Activated T-cell treated with anti-CD3 and anti-CD28 coated beads, Interleukin-2, amount 50 U/mL, for 1 hour (primary cell): ENCODE measurements around the gene ZFAND6.
"Not testable (repeated sequence)": the region's sequence is repeated elsewhere in the genome, so short reads cannot be mapped to it uniquely, and the experiment has no call there.

Experiments used
- DNase-seq: peaks from one replicate; pipeline ENCODE4 v3.0.0-alpha.2; 2020

Gene ZFAND6

DNA sequence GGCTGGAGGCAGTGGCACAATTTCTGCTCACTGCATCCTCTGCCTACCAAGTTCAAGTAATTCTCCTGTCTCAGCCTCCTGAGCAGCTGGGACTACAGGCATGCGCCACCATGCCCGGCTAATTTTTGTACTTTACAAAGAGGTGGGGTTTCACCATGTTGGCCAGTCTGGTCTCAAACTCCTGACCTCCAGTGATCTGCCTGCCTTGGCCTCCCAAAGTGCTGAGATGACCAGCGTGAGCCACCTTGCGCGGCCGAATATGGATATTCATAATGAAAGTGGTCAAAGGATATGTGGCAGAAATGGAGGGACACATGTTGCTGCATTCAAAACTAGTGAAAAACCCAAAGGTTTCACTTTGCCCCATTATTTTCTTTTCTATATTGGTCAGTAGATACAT lies 40.2 kb downstream of the ZFAND6 start:
- DNase-seq = not testable (repeated sequence)

- no peak for DNase-seq
Measured at GRCh38 chr15:80100247-80100646, 40.8 kb downstream of the ZFAND6 start.

DNA sequence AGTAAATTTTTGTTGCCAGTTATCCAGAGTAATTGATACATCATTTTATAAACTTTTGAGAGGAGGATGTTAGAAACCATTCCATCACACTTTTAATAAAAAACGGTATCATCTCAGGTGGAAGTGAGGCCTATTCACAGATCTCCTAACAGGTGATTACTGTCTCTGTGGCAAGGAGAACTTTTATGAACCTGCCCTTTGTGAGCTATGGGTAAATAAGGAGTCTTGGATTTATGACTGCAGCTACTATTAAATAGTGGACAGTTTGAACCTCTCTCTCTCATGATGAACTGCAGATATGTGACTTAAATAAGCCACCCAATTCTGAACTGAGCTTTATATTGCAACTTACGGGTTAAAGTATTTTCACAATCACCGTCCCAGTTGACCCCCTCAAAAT lies 45.7 kb downstream of the ZFAND6 start:
- DNase-seq = no peak

- DNase-seq = no peak
Measured at GRCh38 chr15:80105595-80105994, 46.1 kb downstream of the ZFAND6 start.

DNA sequence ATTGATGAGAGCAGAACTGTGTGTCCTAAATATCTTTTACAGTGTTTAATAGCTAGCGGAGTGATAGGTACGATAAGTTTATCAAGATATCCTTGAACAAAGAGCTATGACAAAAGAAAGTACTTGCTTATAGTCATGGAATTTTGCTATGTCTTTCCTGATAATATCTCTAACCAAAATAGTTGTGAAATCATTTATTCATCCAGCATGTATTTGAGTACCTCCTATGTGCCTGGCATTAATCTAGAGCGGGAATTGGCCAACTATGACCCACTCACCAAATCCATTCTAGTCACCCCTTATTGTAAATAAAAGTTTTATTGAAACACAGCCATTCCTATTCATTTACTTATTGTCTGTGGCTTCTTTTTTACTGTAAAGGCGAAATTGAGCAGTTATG lies 46.6 kb downstream of the ZFAND6 start:
- no peak for DNase-seq

DNA sequence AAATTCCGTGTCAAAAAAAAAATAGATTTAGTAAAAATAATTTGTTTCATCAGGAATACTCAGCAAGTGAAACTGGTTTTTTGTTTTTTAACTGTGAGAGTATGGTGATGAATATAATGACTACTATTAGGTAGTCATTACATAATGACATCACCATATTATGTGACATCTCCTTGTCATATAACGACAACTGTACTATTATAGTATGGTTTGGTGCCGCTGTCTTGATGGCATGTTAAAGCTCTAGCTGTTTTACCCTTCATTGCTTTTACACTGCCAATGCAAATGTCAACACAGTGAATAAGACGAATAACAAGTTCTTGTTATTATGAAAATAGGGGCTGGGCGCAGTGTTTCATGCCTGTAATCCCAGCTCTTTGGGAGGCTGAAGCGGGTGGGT lies 47.7 kb downstream of the ZFAND6 start:
- DNase-seq = no peak

DNA sequence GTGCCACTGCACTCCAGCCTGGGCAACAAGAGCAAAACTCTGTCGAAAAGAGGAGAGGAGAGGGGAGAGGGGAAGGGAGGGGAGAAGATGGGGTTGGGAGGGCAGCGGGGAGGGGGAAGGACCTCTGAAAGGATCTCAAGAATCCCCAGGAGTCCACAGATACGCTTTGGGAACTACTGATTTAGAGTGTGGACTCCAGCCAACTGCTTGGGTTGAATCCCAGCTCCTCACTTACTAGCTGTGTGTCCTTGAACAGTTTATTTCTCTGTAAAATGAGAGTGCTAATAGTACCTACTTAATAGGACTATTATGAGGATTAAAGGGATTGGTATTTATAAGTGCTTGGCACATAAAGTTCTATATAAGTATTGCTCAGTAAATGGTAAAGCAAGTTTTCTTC lies 48.3 kb downstream of the ZFAND6 start:
- no peak for DNase-seq

DNA sequence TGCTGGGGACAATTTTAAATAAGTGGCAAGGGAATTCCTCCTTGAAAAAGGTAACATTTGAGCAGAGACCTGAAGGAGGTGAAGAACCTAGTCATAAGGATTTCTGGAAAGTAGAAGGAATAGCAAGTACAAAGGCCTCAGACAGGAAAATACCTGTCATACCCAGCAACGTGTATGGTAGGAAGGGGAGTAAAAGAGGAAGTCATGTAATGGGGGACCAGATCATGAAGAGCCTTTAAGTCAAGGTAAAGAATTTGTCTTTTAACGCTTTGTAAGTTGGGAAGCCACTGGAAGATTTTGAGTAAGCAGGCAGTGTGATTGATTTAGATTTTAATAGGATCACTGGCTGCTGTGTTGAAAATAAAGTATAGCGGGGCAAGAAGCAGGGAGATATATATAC lies 49.9 kb downstream of the ZFAND6 start:
- DNase-seq = no peak

GRCh38 chr15:80110920-80111319 lies 51.4 kb downstream of the ZFAND6 start:
- DNase-seq = no peak

DNA sequence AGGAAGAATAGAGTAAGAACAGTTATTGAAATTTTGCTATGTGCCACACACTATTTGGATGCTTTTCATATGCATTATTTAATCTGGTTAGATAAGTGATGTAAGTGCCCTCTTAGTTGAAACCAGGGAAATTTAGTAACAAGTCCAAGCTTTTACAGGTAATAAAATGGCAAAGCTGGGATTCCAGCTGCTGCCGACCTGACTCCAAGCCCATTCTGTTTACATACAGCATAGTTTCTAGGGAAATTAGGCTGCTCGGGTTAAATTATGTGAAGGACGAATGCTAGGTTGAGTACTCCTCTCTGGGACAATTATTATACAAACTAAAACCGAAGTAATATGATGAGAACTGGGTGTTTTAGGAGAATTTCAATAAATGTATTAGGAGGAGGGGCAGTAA lies 54.6 kb downstream of the ZFAND6 start:
- no peak for DNase-seq

DNA sequence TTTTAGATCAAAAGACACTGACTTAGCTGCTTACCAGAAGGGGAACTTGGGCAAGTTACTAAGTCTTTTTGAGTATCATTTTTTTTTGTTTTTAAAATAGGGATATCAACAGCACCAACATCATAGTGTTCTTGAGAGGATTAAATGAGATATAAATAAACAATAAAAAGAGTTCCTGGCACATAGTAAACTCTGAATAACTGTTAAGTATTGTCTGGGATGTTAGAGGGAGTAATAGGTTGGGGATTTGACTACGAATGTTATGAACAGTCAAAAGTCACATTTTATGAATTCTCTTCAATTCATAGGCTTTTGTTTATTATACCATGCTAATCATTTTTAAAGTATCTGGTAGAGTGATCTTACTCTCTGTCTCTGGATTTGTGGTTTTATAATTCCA lies 55.5 kb downstream of the ZFAND6 start:
- no peak for DNase-seq

DNA sequence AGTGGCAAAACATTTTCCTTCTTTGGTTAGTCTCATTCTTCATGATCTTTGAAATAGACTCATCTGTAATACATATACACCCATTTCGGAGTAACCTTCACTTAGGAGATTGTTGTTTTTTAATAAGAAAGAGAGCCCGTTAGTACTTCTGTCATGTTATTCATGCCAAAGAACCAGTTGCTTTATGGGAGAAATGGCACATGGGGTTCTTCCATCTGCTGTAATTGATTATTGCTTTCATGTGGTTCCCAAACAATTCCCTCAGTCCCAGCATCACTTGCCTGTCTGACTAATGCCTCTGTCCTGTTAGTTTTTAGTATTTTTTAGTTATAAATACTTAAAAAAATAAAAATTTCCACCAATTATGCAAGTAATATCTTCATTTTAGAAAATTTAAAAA lies 59.5 kb downstream of the ZFAND6 start:
- no peak for DNase-seq

DNA sequence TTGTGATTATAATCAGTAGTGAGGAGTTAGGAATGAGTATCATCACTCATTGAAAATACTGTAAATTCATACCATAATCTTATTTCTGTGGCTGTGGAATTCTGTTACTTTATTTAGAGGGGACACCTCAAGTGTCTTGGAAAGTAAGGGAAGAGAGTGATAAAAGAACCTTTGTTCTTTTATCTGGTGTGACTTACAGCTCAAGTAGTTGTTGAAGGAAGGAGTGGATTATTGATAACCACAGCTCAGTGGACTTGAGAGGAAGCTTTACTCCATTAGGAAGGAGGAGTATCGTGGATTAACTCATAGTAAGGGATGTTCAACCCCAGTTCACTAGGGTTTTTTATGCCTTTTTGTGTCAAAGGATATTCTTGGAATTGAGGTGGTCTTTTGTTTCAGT lies 61.2 kb downstream of the ZFAND6 start:
- DNase-seq = no peak

DNA sequence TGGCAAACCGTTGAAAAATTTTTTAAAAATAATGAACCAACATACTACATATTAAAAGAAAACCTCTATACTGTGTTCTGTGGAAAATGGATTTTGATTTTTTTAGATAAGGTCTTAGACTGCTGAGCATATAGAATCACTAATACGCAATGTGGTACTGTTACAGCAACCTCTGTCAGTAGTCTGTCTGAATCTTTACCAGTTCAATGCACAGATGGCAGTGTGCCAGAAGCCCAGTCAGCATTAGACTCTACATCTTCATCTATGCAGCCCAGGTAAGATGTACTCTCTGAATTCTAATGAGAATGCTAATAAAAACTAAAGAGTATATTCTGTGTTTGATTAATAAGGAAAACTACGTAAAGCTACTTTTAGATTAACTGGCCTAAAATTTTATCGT lies 62.1 kb downstream of the ZFAND6 start:
- no peak for DNase-seq

DNA sequence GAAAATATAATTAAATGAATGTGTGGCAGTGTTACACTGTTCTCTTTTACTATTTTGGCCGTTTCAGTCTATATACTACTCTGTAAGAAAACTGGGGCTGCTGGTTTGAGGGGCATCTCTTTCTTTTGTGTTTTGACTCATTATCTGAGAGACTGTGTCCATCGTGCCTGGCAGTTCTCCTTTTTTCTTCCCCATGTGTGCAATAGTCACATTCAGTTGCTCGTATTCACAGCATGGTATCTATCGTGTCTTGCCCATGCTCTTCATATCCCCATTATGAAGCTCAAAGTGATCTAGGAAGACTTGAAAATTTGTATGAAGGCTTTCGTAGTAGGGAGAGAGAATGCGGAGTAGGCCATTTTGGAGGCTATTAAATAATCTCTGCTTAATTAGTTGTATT lies 63.6 kb downstream of the ZFAND6 start:
- DNase-seq = no peak

GRCh38 chr15:80127253-80127652 lies 67.8 kb downstream of the ZFAND6 start:
- DNase-seq = not testable (repeated sequence)

- DNase-seq = no peak
Measured at GRCh38 chr15:80127911-80128310, 68.4 kb downstream of the ZFAND6 start.

GRCh38 chr15:80132382-80132781 lies 72.9 kb downstream of the ZFAND6 start:
- no peak for DNase-seq

GRCh38 chr15:80136854-80137253 lies 77.4 kb downstream of the ZFAND6 start:
- no peak for DNase-seq

- no peak for DNase-seq
Measured at GRCh38 chr15:80138961-80139360, 79.5 kb downstream of the ZFAND6 start.

DNA sequence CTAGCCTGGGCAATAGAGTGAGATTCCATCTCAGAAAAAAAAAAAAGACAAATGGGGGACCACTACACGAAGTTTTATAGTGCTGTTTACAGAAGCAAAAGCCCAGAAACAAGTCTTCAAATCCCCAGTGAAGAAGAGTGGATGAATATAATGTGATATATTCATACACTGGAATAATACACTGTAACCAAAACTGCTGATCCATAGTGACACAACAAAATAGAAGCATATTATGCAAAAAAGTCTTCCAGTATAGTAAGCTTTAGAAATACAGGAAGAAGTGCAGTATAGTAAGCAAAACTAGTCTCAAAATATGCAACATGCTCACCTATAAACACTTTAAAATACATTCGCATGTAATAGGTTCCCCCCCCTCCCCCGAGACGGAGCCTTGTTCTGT lies 81.4 kb downstream of the ZFAND6 start:
- no peak for DNase-seq

DNA sequence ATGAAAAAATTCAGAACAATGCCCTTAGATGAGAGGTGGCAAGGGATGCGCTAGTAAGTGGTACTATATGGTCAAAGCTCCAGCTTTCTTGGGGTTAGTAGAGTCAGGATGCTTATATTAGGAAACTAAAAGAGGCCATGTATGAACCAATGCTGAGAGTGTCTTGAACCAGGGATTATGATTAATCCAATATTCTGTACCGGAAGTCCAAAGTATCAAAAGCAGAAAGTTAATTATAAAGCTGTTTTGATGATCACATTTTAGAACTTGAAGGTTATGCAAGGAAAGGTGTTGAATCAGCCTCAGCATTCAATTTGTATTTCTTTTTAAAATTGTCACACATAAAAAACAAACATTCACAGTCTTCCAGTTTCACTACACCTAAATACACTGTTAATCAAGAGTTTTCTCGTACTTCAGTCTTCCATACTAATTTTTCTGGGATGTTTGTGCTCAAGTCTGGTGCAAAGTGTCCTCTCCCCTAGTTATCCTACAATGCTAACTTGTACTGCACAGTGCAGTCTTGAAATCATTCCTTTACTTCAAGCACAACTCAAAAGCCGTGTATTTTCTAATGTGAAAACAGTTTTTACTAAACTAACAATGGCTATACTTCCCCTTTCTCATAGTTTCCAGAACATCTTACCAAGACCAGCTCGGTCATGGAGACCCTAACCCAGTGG lies 82.6 kb downstream of the ZFAND6 start:
- no peak for DNase-seq

DNA sequence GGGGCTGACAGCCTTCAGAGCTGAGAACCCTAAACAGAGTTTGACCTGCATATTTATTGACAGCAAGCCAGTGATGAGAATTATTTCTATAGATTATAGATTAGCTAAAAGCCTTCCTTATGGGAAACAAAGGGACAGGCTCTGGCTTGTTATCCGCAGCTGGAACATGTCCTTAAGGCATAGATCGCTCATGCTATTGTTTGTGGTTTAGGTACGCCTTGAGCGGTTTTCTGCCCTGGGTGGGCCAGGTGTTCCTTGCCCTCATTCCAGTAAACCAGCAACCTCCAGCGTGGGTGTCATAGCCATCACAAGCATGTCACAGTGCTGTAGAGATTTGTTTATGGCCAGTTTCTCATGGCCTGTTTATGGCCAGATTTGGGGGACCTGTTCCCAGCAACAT lies 83.2 kb downstream of the ZFAND6 start:
- no peak for DNase-seq

DNA sequence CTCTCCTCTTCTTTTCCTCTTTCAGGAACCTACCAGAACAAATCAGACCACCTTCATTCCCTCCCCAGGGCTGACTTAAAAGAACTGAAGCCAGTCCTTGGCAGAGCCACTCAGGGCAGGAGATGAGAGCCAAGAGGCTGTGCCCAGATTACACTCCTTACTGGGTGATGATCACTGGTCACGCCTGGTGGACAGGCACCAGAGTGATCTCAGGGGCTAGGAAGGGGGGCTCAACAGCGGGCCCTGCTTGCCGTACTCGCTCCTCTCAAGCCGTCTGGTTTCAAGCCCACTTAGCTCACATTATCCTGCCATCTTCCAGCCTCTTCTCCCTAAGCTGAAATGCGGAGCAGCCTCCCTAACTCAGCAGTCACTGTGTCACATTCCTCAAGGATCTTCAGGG lies 91.7 kb downstream of the ZFAND6 start:
- no peak for DNase-seq

GRCh38 chr15:80151576-80151975 lies 92.1 kb downstream of the ZFAND6 start:
- DNase-seq = no peak
